ENCODE results near the gene IMMP2L.

DNA sequence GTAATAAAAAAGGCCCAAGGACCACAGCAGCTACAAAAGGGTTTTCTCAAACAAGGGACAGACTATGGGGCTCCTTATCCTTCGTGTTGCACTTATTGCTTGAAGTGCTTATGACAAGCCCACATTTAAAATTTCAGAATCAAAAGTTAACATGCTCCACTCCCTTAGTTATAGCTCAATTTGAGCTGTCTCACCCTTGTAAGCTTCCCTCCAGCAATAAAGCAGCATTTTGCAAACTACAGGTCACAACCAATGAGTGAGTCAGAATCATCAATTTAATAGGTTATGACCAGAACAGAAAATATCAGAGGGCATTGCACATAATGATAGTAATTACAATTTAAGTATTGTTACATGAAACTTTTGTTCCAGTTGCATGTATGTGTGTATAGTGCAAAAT, 53.0 kb downstream of the IMMP2L start:
- TF ChIP-seq, protein P1, sequence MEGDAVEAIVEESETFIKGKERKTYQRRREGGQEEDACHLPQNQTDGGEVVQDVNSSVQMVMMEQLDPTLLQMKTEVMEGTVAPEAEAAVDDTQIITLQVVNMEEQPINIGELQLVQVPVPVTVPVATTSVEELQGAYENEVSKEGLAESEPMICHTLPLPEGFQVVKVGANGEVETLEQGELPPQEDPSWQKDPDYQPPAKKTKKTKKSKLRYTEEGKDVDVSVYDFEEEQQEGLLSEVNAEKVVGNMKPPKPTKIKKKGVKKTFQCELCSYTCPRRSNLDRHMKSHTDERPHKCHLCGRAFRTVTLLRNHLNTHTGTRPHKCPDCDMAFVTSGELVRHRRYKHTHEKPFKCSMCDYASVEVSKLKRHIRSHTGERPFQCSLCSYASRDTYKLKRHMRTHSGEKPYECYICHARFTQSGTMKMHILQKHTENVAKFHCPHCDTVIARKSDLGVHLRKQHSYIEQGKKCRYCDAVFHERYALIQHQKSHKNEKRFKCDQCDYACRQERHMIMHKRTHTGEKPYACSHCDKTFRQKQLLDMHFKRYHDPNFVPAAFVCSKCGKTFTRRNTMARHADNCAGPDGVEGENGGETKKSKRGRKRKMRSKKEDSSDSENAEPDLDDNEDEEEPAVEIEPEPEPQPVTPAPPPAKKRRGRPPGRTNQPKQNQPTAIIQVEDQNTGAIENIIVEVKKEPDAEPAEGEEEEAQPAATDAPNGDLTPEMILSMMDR (IDR thresholded peaks at IDR 0.05): no peak
- no peak for TF ChIP-seq EZH2 (IDR thresholded peaks at IDR 0.05)
